LNCaP clone FGC (cell line): ENCODE data around the gene BCAS3.

Experiments
- DNase-seq: peaks from one replicate; pipeline ENCODE4 v3.0.0-alpha.2; 2011; ENCODE audit warnings: low read depth
- H3K4me3 ChIP-seq: 2 replicates; pipeline ENCODE4 v1.5.1; 2011; ENCODE audit warnings: mild to moderate bottlenecking, low read depth, low read length, control low read depth
- CTCF ChIP-seq: IDR thresholded peaks from 2 replicates; pipeline ENCODE4 v1.5.1; 2012; ENCODE audit warnings: mild to moderate bottlenecking; ENCODE audit not compliant: control insufficient read depth, insufficient read depth; ENCODE audit errors: extremely low read depth

The BCAS3 gene

DNA sequence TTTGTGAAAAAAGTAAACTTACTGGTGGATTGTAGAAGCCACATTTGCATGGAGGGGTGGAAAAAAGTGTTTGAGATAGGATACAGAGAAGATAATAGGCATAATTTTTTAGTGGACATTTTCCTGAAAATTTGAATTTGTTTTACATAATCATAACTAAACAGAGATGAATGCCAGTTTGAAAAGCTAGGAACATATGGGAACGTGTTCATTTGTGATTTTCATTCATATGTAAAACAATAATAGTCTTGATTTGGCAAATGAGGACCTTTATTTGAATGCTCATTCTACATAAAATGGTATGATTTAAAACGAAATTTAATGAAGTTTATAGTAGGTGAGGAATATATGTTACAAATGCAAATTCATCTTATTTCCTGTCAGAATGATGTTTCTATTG lies 263.9 kb downstream of the BCAS3 start:
- TF ChIP-seq CTCF: no peak
- no peak overlapping the region for H3K4me3 ChIP-seq
- no peak for DNase-seq

DNA sequence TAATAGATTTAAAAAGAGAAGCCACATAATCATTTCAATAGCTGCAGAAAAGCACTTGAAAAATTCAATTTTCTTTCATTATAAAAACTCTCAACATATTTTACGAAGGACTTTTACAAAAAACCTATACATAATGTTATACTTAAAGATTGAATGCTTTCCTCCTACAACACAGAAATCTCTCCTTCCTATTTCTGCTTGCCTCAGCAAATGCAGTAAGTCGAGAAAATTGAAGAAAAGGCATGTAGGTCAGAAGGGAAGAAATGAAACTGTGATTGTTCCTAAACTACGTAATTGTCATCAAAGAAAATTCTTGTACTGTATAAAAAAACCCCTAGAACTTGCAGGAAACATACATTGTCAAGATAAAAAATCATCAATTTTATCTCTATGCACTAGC lies 267.1 kb downstream of the BCAS3 start:
- no peak for TF ChIP-seq CTCF
- no peak overlapping the region for H3K4me3 ChIP-seq
- DNase-seq: no peak

GRCh38 chr17:60947100-60947499 lies 269.4 kb downstream of the BCAS3 start:
- H3K4me3 ChIP-seq: no peak overlapping the region
- DNase-seq: no peak
- TF ChIP-seq CTCF: no peak

DNA sequence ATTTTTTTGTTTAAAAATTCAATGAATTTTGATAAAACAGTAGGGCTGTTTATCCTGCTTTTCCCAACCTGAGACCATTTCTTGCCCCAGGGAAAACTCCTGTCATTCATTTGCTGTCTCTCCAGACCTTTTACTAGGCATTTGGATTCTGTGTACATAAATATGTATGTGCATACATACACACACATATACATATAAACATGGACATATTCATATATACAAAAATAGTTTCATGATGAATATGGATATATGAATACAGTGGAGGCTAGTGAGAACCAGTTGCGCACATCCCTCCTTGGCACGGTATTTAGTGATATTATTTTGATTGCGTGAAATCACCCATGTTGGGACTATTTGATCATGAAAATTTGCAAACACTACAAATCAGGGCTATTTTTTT lies 269.9 kb downstream of the BCAS3 start:
- DNase-seq: no peak
- TF ChIP-seq CTCF: no peak
- H3K4me3 ChIP-seq: no peak overlapping the region

GRCh38 chr17:60952747-60953146 lies 275.1 kb downstream of the BCAS3 start:
- no peak for DNase-seq
- no peak for TF ChIP-seq CTCF
- H3K4me3 ChIP-seq: no peak overlapping the region

DNA sequence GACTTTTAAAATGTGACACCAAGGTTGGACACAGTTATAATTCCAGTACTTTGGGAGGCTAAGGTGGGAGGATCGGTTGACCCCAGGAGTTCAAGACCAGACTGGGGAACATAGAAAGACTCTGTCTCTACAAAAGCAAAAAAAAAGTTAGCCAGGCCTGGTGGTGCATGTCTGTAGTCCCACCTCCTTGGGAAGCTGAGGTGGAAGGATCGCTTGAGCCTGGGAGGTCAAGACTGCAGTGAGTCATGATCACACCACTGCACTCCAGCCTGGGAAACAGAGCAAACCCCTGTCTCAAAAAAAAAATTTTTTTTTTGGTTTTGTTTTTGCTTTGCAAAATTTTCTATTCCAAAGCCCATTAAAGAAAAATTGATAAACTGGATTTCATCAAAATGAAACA lies 281.4 kb downstream of the BCAS3 start:
- DNase-seq: no peak
- TF ChIP-seq CTCF: no peak
- H3K4me3 ChIP-seq: no peak overlapping the region

DNA sequence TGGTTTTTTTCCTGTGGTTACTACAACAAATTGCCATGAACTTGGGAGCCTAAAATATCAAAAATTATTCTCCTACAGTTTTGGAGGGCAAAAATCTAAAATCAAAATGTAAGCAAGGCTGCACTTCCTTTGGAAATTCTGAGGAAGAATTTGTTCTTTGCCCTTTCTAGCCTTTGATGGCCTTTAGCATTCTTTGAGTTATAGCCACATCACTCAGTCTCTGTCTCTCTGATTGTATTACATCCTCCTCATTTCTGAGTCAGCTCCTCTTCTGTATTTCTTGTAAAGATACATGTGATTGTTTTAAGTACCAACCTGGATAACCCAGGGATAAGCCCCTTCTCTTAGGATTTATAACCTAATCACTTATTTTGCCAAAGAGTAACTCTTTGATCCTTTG lies 282.0 kb downstream of the BCAS3 start:
- no peak overlapping the region for H3K4me3 ChIP-seq
- TF ChIP-seq CTCF: no peak
- no peak for DNase-seq
